HepG2 (cell line): ENCODE results near the gene ABCA4. TPM values are rescaled to one million over a fixed set of nuclear protein-coding genes. Genes with fewer than 3 reads are reported as not detected.

Experiments
- ATAC-seq: fragments of 200-7000 bp; cut with Tn5 transposase; 3 replicates; pipeline ENCODE4 v1.9.1; 2020; ENCODE audit warnings: mild to moderate bottlenecking, moderate library complexity
- BruUV-seq: library from RNA; stranded (reverse); fragments of 400-500 nt; replicated peaks from 2 replicates; lab custom pipeline; 2021; lab: Mats Ljungman, UMichigan
- CTCF ChIA-PET: fragments of 300-600 bp; formaldehyde crosslinking; extraction: SDS; loops from one replicate; lab custom pipeline; 2021; ENCODE audit warnings: low total read pairs, inconsistent platforms, low intra/inter-chr PET ratio; lab: Yijun Ruan, JAX
- POLR2A ChIA-PET: fragments of 350-600 bp; sonication (Branson Sonifier 250); formaldehyde crosslinking; loops from one replicate; lab custom pipeline; 2020; ENCODE audit warnings: antibody characterized with exemption, inconsistent platforms; lab: Yijun Ruan, JAX
- DNase-seq: peaks from one replicate; pipeline ENCODE4 v3.0.0-alpha.2; 2015; ENCODE audit warnings: low spot score
- FAIRE-seq: peaks from 3 replicates; lab custom pipeline; 2011; peaks lifted over from hg19 to GRCh38; lab: Jason Lieb, UNC
- H2AFZ ChIP-seq: one replicate; pipeline ENCODE4 v1.6.1; 2011; ENCODE audit warnings: low read length, inconsistent platforms
- H3K27ac ChIP-seq: fragments of 300-600 bp; 3 replicates; pipeline ENCODE4 v1.8.0; 2011; ENCODE audit warnings: mixed run types, mild to moderate bottlenecking, mixed read lengths, low read length, inconsistent platforms; ENCODE audit not compliant: insufficient read depth; ENCODE audit errors: extremely low read length
- H3K27me3 ChIP-seq, 2 experiments: fragments of 200-600 bp in 1 of 2; 2 replicates in 1 of 2; 3 replicates in 1 of 2; pipeline versions ENCODE4 v1.6.0 to v1.8.0; 2011; ENCODE audit warnings: low read length in 2 of 2, mild to moderate bottlenecking in 2 of 2, moderate library complexity in 2 of 2, inconsistent platforms in 1 of 2; ENCODE audit not compliant: insufficient read depth in 2 of 2, control insufficient read depth in 1 of 2
- H3K36me3 ChIP-seq, 2 experiments: fragments of 200-600 bp in 1 of 2; replicated peaks in 1 of 2; 2 replicates in 1 of 2; 3 replicates in 1 of 2; pipeline versions ENCODE4 v1.5.1 to v1.8.0; 2011; ENCODE audit warnings: low read length in 2 of 2, inconsistent platforms in 1 of 2; ENCODE audit not compliant: insufficient read depth in 2 of 2, control insufficient read depth in 1 of 2
- H3K4me1 ChIP-seq: 2 replicates; pipeline ENCODE4 v1.5.1; 2012; ENCODE audit warnings: low read length, inconsistent platforms; ENCODE audit not compliant: insufficient read depth
- H3K4me2 ChIP-seq: 2 replicates; pipeline ENCODE4 v1.6.0; 2011; ENCODE audit warnings: low read depth, low read length, inconsistent platforms
- H3K4me3 ChIP-seq, 3 experiments: fragments of 200-600 bp in 1 of 3; sonication (generic), shearing (Covaris generic) in 1 of 3; replicated peaks in 1 of 3; 2 replicates each; pipeline ENCODE4 v1.5.1; 2011 to 2016; ENCODE audit warnings: low read length in 3 of 3, inconsistent platforms in 2 of 3, low read depth in 2 of 3, mild to moderate bottlenecking in 2 of 3, control low read depth in 1 of 3, mixed read lengths in 1 of 3; ENCODE audit not compliant: insufficient read depth in 1 of 3
- H3K79me2 ChIP-seq: one replicate; pipeline ENCODE4 v1.6.1; 2011; ENCODE audit warnings: low read length, inconsistent platforms; ENCODE audit not compliant: insufficient read depth
- H3K9ac ChIP-seq: 2 replicates; pipeline ENCODE4 v1.6.0; 2011; ENCODE audit warnings: mild to moderate bottlenecking, low read depth, low read length, inconsistent platforms; ENCODE audit not compliant: insufficient read depth
- H3K9me3 ChIP-seq: 2 replicates; pipeline ENCODE4 v1.5.1; 2012; ENCODE audit warnings: mild to moderate bottlenecking, low read length
- H4K20me1 ChIP-seq: 2 replicates; pipeline ENCODE4 v1.6.0; 2011; ENCODE audit warnings: inconsistent platforms, mild to moderate bottlenecking, low read length, moderate library complexity; ENCODE audit not compliant: insufficient read depth
- CREB1 ChIP-seq, 2 experiments: fragments of 450-650 bp in 1 of 2; IDR thresholded peaks; 2 replicates each; pipeline ENCODE4 v1.6.1; 2016 to 2017; ENCODE audit warnings: control low read depth in 1 of 2, mild to moderate bottlenecking in 1 of 2, missing compliant biosample characterization in 1 of 2, missing genetic modification characterization in 1 of 2
- RARG ChIP-seq: sonication (generic); formaldehyde crosslinking; IDR thresholded peaks from 2 replicates; pipeline ENCODE4 v1.4.0; 2020; ENCODE audit warnings: low read depth, mild to moderate bottlenecking, missing genetic modification reagents
- SAP130 ChIP-seq: IDR thresholded peaks from 2 replicates; pipeline ENCODE4 v1.6.1; 2016; ENCODE audit warnings: low read depth
- YY1 ChIP-seq: IDR thresholded peaks from 2 replicates; pipeline ENCODE4 v1.6.1; 2011; ENCODE audit warnings: low read length, low read depth, moderate library complexity, mild to moderate bottlenecking; ENCODE audit not compliant: insufficient read depth, insufficient replicate concordance
- ZBTB40 ChIP-seq, 2 experiments: fragments of 450-650 bp in 1 of 2; sonication (generic) in 1 of 2; formaldehyde crosslinking in 1 of 2; IDR thresholded peaks; 2 replicates each; pipeline versions ENCODE4 v1.6.1 to v1.8.0; 2016 to 2022; ENCODE audit warnings: antibody characterized with exemption in 1 of 2, mild to moderate bottlenecking in 1 of 2, missing genetic modification reagents in 1 of 2
- ZKSCAN5 ChIP-seq: sonication (generic); formaldehyde crosslinking; IDR thresholded peaks from 2 replicates; pipeline ENCODE4 v1.5.1; 2020; ENCODE audit warnings: mild to moderate bottlenecking, missing genetic modification reagents
- WGBS: methylation state at CpG from one replicate; pipeline ENCODE4 v1.1.6; 2017; ENCODE audit warnings: low lambda C conversion rate; 5-methylcytosine and 5-hydroxymethylcytosine counted together
- in situ Hi-C: cut with HindIII; loops from 2 replicates; pipeline ENCODE4 v1.10.0; 2017; ENCODE audit warnings: low pct_unique_long_range_greater_than_20kb; ENCODE audit not compliant: extremely low pct_ligation_motif_present
- intact Hi-C: fragments of 100-400 bp; cut with micrococcal nuclease; formaldehyde crosslinking; loops from one replicate; pipeline ENCODE4 v1.10.0; 2022; ENCODE audit not compliant: unreplicated experiment
- polyA plus RNA-seq, 8 experiments: library from polyadenylated mRNA; depleted of rRNA in 3 of 8; stranded (reverse) in 7 of 8; unstranded in 1 of 8; fragments of >200 nt; fragmentation: Illumina TruSeq in 4 of 8; extraction: Trizol in 4 of 8; gene quantifications; 2 replicates each; pipeline versions ENCODE4 v1.2.1 to v1.2.3, GENCODE V29; 2011 to 2016; ENCODE audit warnings: low read depth in 4 of 8, missing spikeins in 1 of 8, mixed read lengths in 1 of 8; ENCODE audit not compliant: insufficient read depth in 1 of 8
- total RNA-seq, 5 experiments: library from RNA; depleted of rRNA; stranded (reverse); fragments of >200 nt; fragmentation: Illumina TruSeq; extraction: Trizol; gene quantifications; 2 replicates each; pipeline ENCODE4 v1.2.3, GENCODE V29; 2016; ENCODE audit warnings: low read depth in 1 of 5
- TF ChIP-seq, protein P1 (sequence below): sonication (generic); formaldehyde crosslinking; IDR thresholded peaks from 2 replicates; pipeline ENCODE4 v1.5.1; 2020; ENCODE audit warnings: missing genetic modification reagents, mild to moderate bottlenecking, borderline replicate concordance
- TF ChIP-seq, protein P2 (sequence below): sonication (generic); formaldehyde crosslinking; IDR thresholded peaks from 2 replicates; pipeline ENCODE4 v1.4.0; 2020; ENCODE audit warnings: mild to moderate bottlenecking, missing genetic modification reagents, borderline replicate concordance
- TF ChIP-seq, protein P3 (sequence below): sonication (generic); formaldehyde crosslinking; IDR thresholded peaks from 2 replicates; pipeline ENCODE4 v1.5.0; 2020; ENCODE audit warnings: missing genetic modification reagents

Gene ABCA4
- total and polyA plus RNA-seq, 2 of the 13 experiments (the other 11 are each of a cell fraction or from before 2014, with no cell fraction given) = 0.24 to 0.67 TPM

DNA sequence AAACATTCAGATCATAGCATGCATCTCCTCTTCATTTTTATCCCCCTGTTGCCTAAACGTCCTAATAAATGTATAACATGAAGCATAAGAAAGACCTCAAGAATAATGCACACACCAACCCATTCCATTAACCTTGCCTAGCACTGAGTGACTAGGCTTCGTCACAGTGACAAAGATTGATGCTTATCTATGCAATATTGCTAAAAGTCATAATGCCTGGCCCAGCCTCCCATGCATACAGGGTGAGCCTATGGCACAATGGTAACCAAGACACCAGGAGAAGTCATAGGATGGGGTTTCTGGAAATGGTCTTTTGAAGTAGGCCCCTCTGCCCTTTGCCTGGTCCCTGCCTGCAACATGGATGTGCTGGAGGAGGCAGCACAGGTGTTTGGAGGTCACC lies 33.8 kb downstream of the ABCA4 start:
- BruUV-seq = no TSS peak
- no peaks in the 10 kb centered on the region for H3K79me2 ChIP-seq
- H3K4me3 ChIP-seq = no peak overlapping the region
- H3K27ac ChIP-seq = no peak overlapping the region
- CTCF ChIA-PET = no interaction called here
- H3K36me3 ChIP-seq = no peaks in the 10 kb centered on the region
- H3K9me3 ChIP-seq = no peaks in the 10 kb centered on the region
- no peak for DNase-seq
- H3K9ac ChIP-seq = no peak overlapping the region
- H2AFZ ChIP-seq = no peak overlapping the region
- 36% methylated on average over 2 of the region's 2 CpGs for WGBS
- FAIRE-seq = no peak
- 0 out of 2 replicates have a peak, but pooled peaks cover 6% of the 10 kb centered on the region for H3K4me1 ChIP-seq
- no peaks in the 10 kb centered on the region for H4K20me1 ChIP-seq
- no peak overlapping the region for H3K4me2 ChIP-seq
- no peak for ATAC-seq
- H3K27me3 ChIP-seq = peaks cover 0 to 11% of the 10 kb centered on the region in 2 experiments; a peak in 3 of 5 replicates
- in situ Hi-C loops = no loop called here
- POLR2A ChIA-PET = no interaction called here
- intact Hi-C loops = no loop called here
- TF ChIP-seq, protein P1, sequence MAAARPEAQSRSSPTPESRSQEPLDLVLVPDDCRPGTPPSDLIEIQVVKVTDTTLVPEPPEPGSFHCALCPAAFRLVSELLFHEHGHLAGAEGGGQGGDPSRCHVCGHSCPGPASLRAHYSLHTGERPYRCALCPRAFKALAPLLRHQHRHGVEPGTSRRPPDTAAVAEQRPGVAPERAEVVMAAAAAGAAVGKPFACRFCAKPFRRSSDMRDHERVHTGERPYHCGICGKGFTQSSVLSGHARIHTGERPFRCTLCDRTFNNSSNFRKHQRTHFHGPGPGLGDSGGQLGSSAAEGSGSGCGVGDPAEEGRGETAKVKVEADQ (CRISPR knock-in tag) = no peak
- TF ChIP-seq, protein P2, sequence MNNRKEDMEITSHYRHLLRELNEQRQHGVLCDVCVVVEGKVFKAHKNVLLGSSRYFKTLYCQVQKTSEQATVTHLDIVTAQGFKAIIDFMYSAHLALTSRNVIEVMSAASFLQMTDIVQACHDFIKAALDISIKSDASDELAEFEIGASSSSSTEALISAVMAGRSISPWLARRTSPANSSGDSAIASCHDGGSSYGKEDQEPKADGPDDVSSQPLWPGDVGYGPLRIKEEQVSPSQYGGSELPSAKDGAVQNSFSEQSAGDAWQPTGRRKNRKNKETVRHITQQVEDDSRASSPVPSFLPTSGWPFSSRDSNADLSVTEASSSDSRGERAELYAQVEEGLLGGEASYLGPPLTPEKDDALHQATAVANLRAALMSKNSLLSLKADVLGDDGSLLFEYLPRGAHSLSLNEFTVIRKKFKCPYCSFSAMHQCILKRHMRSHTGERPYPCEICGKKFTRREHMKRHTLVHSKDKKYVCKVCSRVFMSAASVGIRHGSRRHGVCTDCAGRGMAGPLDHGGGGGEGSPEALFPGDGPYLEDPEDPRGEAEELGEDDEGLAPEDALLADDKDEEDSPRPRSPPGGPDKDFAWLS (CRISPR knock-in tag) = no peak
- TF ChIP-seq ZBTB40 (IDR thresholded peaks at IDR 0.05) = no peak
- no peak for TF ChIP-seq ZBTB40 (CRISPR knock-in tag; IDR thresholded peaks at IDR 0.05)
- no peak for TF ChIP-seq ZKSCAN5 (CRISPR knock-in tag)
- TF ChIP-seq RARG (CRISPR knock-in tag) = no peak
- TF ChIP-seq, protein P3, sequence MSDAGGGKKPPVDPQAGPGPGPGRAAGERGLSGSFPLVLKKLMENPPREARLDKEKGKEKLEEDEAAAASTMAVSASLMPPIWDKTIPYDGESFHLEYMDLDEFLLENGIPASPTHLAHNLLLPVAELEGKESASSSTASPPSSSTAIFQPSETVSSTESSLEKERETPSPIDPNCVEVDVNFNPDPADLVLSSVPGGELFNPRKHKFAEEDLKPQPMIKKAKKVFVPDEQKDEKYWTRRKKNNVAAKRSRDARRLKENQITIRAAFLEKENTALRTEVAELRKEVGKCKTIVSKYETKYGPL (CRISPR knock-in tag) = no peak
- no peak for TF ChIP-seq SAP130 (CRISPR knock-in tag)
- no peak for TF ChIP-seq CREB1 (IDR thresholded peaks at IDR 0.05)
- TF ChIP-seq CREB1 (CRISPR knock-in tag; IDR thresholded peaks at IDR 0.05) = no peak
- no peak for TF ChIP-seq YY1
